Activated effector memory CD4-positive, alpha-beta T cell treated with anti-CD3 and anti-CD28 coated beads, Interleukin-2, amount 50 U/mL, for 16 hours (primary cell): ENCODE results near the gene LEAP2.

Experiments
- DNase-seq: peaks from one replicate; pipeline ENCODE4 v3.0.0-alpha.2; 2020

Gene LEAP2

GRCh38 chr5:132883261-132883834 is 9.9 kb downstream of the LEAP2 start:
- no peak for DNase-seq

GRCh38 chr5:132884548-132884947 is 11.1 kb downstream of the LEAP2 start:
- no peak for DNase-seq

GRCh38 chr5:132886064-132886823 is 12.8 kb downstream of the LEAP2 start:
- no peak for DNase-seq

GRCh38 chr5:132887283-132887682 is 13.8 kb downstream of the LEAP2 start:
- DNase-seq: no peak

- DNase-seq: no peak
Observed at GRCh38 chr5:132889501-132889900, 16.0 kb downstream of the LEAP2 start.

- DNase-seq: no peak
Observed at GRCh38 chr5:132890817-132891216, 17.3 kb downstream of the LEAP2 start.

GRCh38 chr5:132895719-132896305 is 22.3 kb downstream of the LEAP2 start:
- DNase-seq: no peak

- no peak for DNase-seq
Observed at GRCh38 chr5:132896685-132897084, 23.2 kb downstream of the LEAP2 start.

- DNase-seq: no peak
Observed at GRCh38 chr5:132898094-132898493, 24.6 kb downstream of the LEAP2 start.

- no peak for DNase-seq
Observed at GRCh38 chr5:132901036-132901435, 27.6 kb downstream of the LEAP2 start.

- no peak for DNase-seq
Observed at GRCh38 chr5:132901730-132902129, 28.3 kb downstream of the LEAP2 start.

- no peak for DNase-seq
Observed at GRCh38 chr5:132905938-132906337, 32.5 kb downstream of the LEAP2 start.

- DNase-seq: no peak
Observed at GRCh38 chr5:132907161-132907560, 33.7 kb downstream of the LEAP2 start.

GRCh38 chr5:132909702-132910101 is 36.2 kb downstream of the LEAP2 start:
- no peak for DNase-seq

GRCh38 chr5:132915681-132916080 is 42.2 kb downstream of the LEAP2 start:
- no peak for DNase-seq

- DNase-seq: no peak
Observed at GRCh38 chr5:132916086-132916485, 42.6 kb downstream of the LEAP2 start.
